HCT116 (cell line): ENCODE measurements around the gene HIVEP3. TPM values are rescaled to one million over a fixed set of nuclear protein-coding genes. Genes with fewer than 3 reads are reported as not detected.

ENCODE experiments used
- ATAC-seq: fragments of 200-7000 bp; cut with Tn5 transposase; 2 replicates; pipeline ENCODE4 v1.9.1; 2020; ENCODE audit warnings: mild to moderate bottlenecking, moderate library complexity
- BruUV-seq: library from RNA; stranded (reverse); fragments of 400-500 nt; replicated peaks from 2 replicates; lab custom pipeline; 2021; lab: Mats Ljungman, UMichigan
- CTCF ChIA-PET: fragments of 300-600 bp; sonication (Branson Sonifier 250); formaldehyde crosslinking; loops from one replicate; lab custom pipeline; 2021; ENCODE audit warnings: antibody characterized with exemption; lab: Charles Lee
- POLR2A ChIA-PET: fragments of 300-600, 350-600 bp; sonication (Branson Sonifier 250); formaldehyde crosslinking; loops from one replicate; lab custom pipeline; 2021; ENCODE audit warnings: antibody characterized with exemption; lab: Charles Lee
- RAD21 ChIA-PET, 2 experiments: fragments of 300-600 bp; sonication (Branson Sonifier 250); formaldehyde crosslinking; loops; one replicate each; lab custom pipeline; 2023; ENCODE audit warnings: low total read pairs in 2 of 2; ENCODE audit not compliant: uncharacterized antibody in 2 of 2, unreplicated experiment in 2 of 2, low non-redundant PET in 1 of 2; lab: Charles Lee
- DNase-seq: peaks from one replicate; pipeline ENCODE4 v3.0.0-alpha.2; 2010; ENCODE audit warnings: low read depth, low spot score
- H2AFZ ChIP-seq: fragments of 200-600 bp; shearing (Covaris generic), sonication (generic); 2 replicates; pipeline ENCODE4 v1.6.1; 2017; ENCODE audit warnings: low read depth, mixed run types, mixed read lengths, antibody characterized with exemption, low read length; ENCODE audit not compliant: poor library complexity, severe bottlenecking
- H3K27ac ChIP-seq: 2 replicates; pipeline ENCODE4 v1.5.1; 2012; ENCODE audit warnings: low read depth, low read length
- H3K27me3 ChIP-seq: fragments of 200-600 bp; sonication (generic); 2 replicates; pipeline ENCODE4 v1.6.1; 2016; ENCODE audit warnings: mixed run types, low read length, mixed read lengths; ENCODE audit not compliant: insufficient read depth
- H3K36me3 ChIP-seq, 2 experiments: fragments of 200-500 bp in 1 of 2; fragments of 200-600 bp in 1 of 2; sonication (Bioruptor generic) in 1 of 2; sonication (generic) in 1 of 2; 2 replicates each; pipeline versions ENCODE4 v1.5.1 to v1.6.1; 2014 to 2016; ENCODE audit warnings: low read length in 2 of 2, inconsistent platforms in 1 of 2, mixed read lengths in 1 of 2, mixed run types in 1 of 2; ENCODE audit not compliant: insufficient read depth in 2 of 2, control insufficient read depth in 1 of 2
- H3K4me1 ChIP-seq, 2 experiments: fragments of 200-600 bp in 1 of 2; sonication (generic) in 1 of 2; 2 replicates each; pipeline versions ENCODE4 v1.5.1 to v1.6.1; 2012 to 2017; ENCODE audit warnings: low read length in 2 of 2, inconsistent platforms in 1 of 2, mild to moderate bottlenecking in 1 of 2, mixed read lengths in 1 of 2, mixed run types in 1 of 2, moderate library complexity in 1 of 2; ENCODE audit not compliant: insufficient read depth in 2 of 2, control insufficient read depth in 1 of 2
- H3K4me2 ChIP-seq: fragments of 200-600 bp; sonication (generic); 2 replicates; pipeline ENCODE4 v1.6.1; 2017; ENCODE audit warnings: mixed run types, low read length, mixed read lengths
- H3K4me3 ChIP-seq, 2 experiments: fragments of 200-600 bp in 1 of 2; sonication (generic) in 1 of 2; replicated peaks in 1 of 2; 2 replicates each; pipeline ENCODE4 v1.5.1; 2011 to 2016; ENCODE audit warnings: low read length in 2 of 2, control low read depth in 1 of 2, low read depth in 1 of 2, mild to moderate bottlenecking in 1 of 2, mixed read lengths in 1 of 2, mixed run types in 1 of 2
- H3K79me2 ChIP-seq: fragments of 200-600 bp; sonication (generic); 2 replicates; pipeline ENCODE4 v1.6.1; 2017; ENCODE audit warnings: mild to moderate bottlenecking, mixed run types, low read length, moderate library complexity, mixed read lengths; ENCODE audit not compliant: insufficient read depth
- H3K9ac ChIP-seq: fragments of 200-600 bp; sonication (generic); 2 replicates; pipeline ENCODE4 v1.6.1; 2016; ENCODE audit warnings: low read length, mixed read lengths
- H3K9me2 ChIP-seq: fragments of 200-600 bp; sonication (generic), shearing (Covaris generic); 2 replicates; pipeline ENCODE4 v1.6.1; 2017; ENCODE audit warnings: mixed run types, mild to moderate bottlenecking, moderate library complexity; ENCODE audit not compliant: insufficient read depth
- H3K9me3 ChIP-seq, 2 experiments: fragments of 200-500 bp in 1 of 2; fragments of 200-600 bp in 1 of 2; sonication (Bioruptor generic) in 1 of 2; sonication (generic) in 1 of 2; 2 replicates each; pipeline ENCODE4 v1.6.1; 2014 to 2017; ENCODE audit warnings: low read length in 2 of 2, mixed read lengths in 2 of 2, inconsistent platforms in 1 of 2, low read depth in 1 of 2, mild to moderate bottlenecking in 1 of 2, mixed run types in 1 of 2, moderate library complexity in 1 of 2; ENCODE audit not compliant: control insufficient read depth in 1 of 2, insufficient read depth in 1 of 2
- H4K20me1 ChIP-seq: fragments of 200-600 bp; sonication (generic), shearing (Covaris generic); 2 replicates; pipeline ENCODE4 v1.6.1; 2017; ENCODE audit warnings: mixed run types, mild to moderate bottlenecking, moderate library complexity; ENCODE audit not compliant: insufficient read depth
- ATF3 ChIP-seq: IDR thresholded peaks from 2 replicates; pipeline ENCODE4 v1.6.1; 2012
- CBX3 ChIP-seq: IDR thresholded peaks from 2 replicates; pipeline ENCODE4 v1.6.1; 2012; ENCODE audit warnings: low read depth
- CTCF ChIP-seq, 3 experiments: fragments of 200-600 bp in 1 of 3; sonication (generic) in 1 of 3; IDR thresholded peaks in 2 of 3; conservative IDR thresholded peaks in 1 of 3; 2 replicates each; pipeline ENCODE4 v1.5.1; 2012 to 2017; ENCODE audit warnings: low read depth in 2 of 3, low read length in 2 of 3, antibody characterized with exemption in 1 of 3, borderline replicate concordance in 1 of 3, control low read depth in 1 of 3, mild to moderate bottlenecking in 1 of 3, mixed read lengths in 1 of 3, mixed run types in 1 of 3, moderate library complexity in 1 of 3; ENCODE audit not compliant: insufficient read depth in 1 of 3
- EGR1 ChIP-seq: IDR thresholded peaks from 2 replicates; pipeline ENCODE4 v1.6.1; 2012; ENCODE audit warnings: low read depth
- EZH2 ChIP-seq: fragments of 200-600 bp; sonication (generic); IDR thresholded peaks from 2 replicates; pipeline ENCODE4 v1.6.1; 2017; ENCODE audit warnings: antibody characterized with exemption, mixed run types
- EZH2phosphoT487 ChIP-seq: fragments of 200-600 bp; IDR thresholded peaks from 2 replicates; pipeline ENCODE4 v1.6.1; 2018; ENCODE audit warnings: antibody characterized with exemption, borderline replicate concordance
- FOSL1 ChIP-seq: IDR thresholded peaks from 2 replicates; pipeline ENCODE4 v1.6.1; 2012; ENCODE audit warnings: low read depth
- POLR2A ChIP-seq: IDR thresholded peaks from 2 replicates; pipeline ENCODE4 v1.7.0; 2011; ENCODE audit warnings: borderline replicate concordance; ENCODE audit not compliant: insufficient read depth, insufficient read length; ENCODE audit errors: extremely low read depth
- POLR2AphosphoS5 ChIP-seq: IDR thresholded peaks from 2 replicates; pipeline ENCODE4 v1.6.1; 2011; ENCODE audit warnings: mild to moderate bottlenecking, low read depth, low read length, moderate library complexity
- REST ChIP-seq: IDR thresholded peaks from 2 replicates; pipeline ENCODE4 v1.6.1; 2012; ENCODE audit warnings: low read depth
- SIN3A ChIP-seq: IDR thresholded peaks from 2 replicates; pipeline ENCODE4 v1.6.1; 2012; ENCODE audit warnings: low read depth
- TCF7L2 ChIP-seq: IDR thresholded peaks from 2 replicates; pipeline ENCODE4 v1.7.0; 2011; ENCODE audit warnings: borderline replicate concordance, inconsistent platforms; ENCODE audit not compliant: insufficient read depth, insufficient read length; ENCODE audit errors: extremely low read depth
- YY1 ChIP-seq: IDR thresholded peaks from 2 replicates; pipeline ENCODE4 v1.6.1; 2011; ENCODE audit warnings: low read length, low read depth, moderate library complexity, mild to moderate bottlenecking; ENCODE audit not compliant: insufficient replicate concordance; ENCODE audit errors: extremely low read depth
- ZFX ChIP-seq: fragments of 450-650 bp; IDR thresholded peaks from 2 replicates; pipeline ENCODE4 v1.6.1; 2017
- intact Hi-C: fragments of 100-400 bp; cut with micrococcal nuclease; formaldehyde crosslinking; loops from 2 replicates; pipeline ENCODE4 v1.10.0; 2022
- total RNA-seq: library from RNA; stranded (reverse); gene quantifications from one replicate; pipeline ENCODE4 v1.2.1, GENCODE V29; 2021; ENCODE audit not compliant: unreplicated experiment

HIVEP3 gene
- total RNA-seq, 1 experiment from 2014 or later = 7.1 TPM

- intact Hi-C loops = no loop called here
- DNase-seq (no peak), ATAC-seq (no peak)
- H3K4me1 ChIP-seq = no peaks in the 10 kb centered on the region
- H3K4me2 ChIP-seq = no peak overlapping the region
- H3K27me3 ChIP-seq = no peaks in the 10 kb centered on the region
- H3K9ac ChIP-seq = no peak overlapping the region
- no peaks in the 10 kb centered on the region for H4K20me1 ChIP-seq
- H3K79me2 ChIP-seq = no peaks in the 10 kb centered on the region
- no peak overlapping the region for H2AFZ ChIP-seq
- no peaks in the 10 kb centered on the region for H3K9me2 ChIP-seq
- ChIA-PET CTCF (no interaction called here), RAD21 (no interaction called here), POLR2A (no interaction called here)
- BruUV-seq = no TSS peak
- no peaks in the 10 kb centered on the region for H3K36me3 ChIP-seq
- H3K9me3 ChIP-seq = no peaks in the 10 kb centered on the region
- no peak overlapping the region for H3K4me3 ChIP-seq
- TF ChIP-seq EZH2 (no peak), ZFX (no peak)
- no peak overlapping the region for H3K27ac ChIP-seq
Observed at GRCh38 chr1:41608211-41608610, 310.5 kb downstream of the HIVEP3 start.

- no peak overlapping the region for H2AFZ ChIP-seq
- H3K4me1 ChIP-seq = no peaks in the 10 kb centered on the region
- no peak overlapping the region for H3K27ac ChIP-seq
- no peaks in the 10 kb centered on the region for H4K20me1 ChIP-seq
- intact Hi-C loops = no loop called here
- no peaks in the 10 kb centered on the region for H3K9me3 ChIP-seq
- H3K27me3 ChIP-seq = no peaks in the 10 kb centered on the region
- H3K36me3 ChIP-seq = no peaks in the 10 kb centered on the region
- H3K9ac ChIP-seq = no peak overlapping the region
- no peak for TF ChIP-seq CBX3
- TF ChIP-seq POLR2AphosphoS5 = no peak
- TF ChIP-seq ATF3 = no peak
- no peak for TF ChIP-seq YY1
- TF ChIP-seq FOSL1 = no peak
- TF ChIP-seq CTCF (IDR thresholded peaks at IDR 0.05 in 2 of 3, conservative IDR thresholded peaks at IDR 0.05 in 1 of 3; ENCODE audit: borderline replicate concordance in 1 of 3, insufficient read depth in 1 of 3, low read depth in 2 of 3, low read length in 2 of 3) = no peak
- no peak for TF ChIP-seq TCF7L2
- TF ChIP-seq POLR2A = no peak
- no peak for TF ChIP-seq REST
- no peak for TF ChIP-seq SIN3A
- TF ChIP-seq EZH2phosphoT487 = no peak
- TF ChIP-seq EGR1 = no peak
- TF ChIP-seq ZFX = no peak
- ATAC-seq (no peak), DNase-seq (no peak)
- no peaks in the 10 kb centered on the region for H3K9me2 ChIP-seq
- H3K4me2 ChIP-seq = no peak overlapping the region
- ChIA-PET CTCF (no interaction called here), POLR2A (no interaction called here), RAD21 (no interaction called here)
- H3K79me2 ChIP-seq = no peaks in the 10 kb centered on the region
- BruUV-seq = no TSS peak
- H3K4me3 ChIP-seq = no peak overlapping the region
Observed at GRCh38 chr1:41607808-41608207, 310.9 kb downstream of the HIVEP3 start.
